Duodenal mucosa (tissue), 2 donors: Measurements from ENCODE around the gene ZBTB20.

ENCODE experiments used
- H3K27ac ChIP-seq: one replicate; pipeline ENCODE4 v1.7.0; 2013; ENCODE audit warnings: low read depth, low read length
- H3K27me3 ChIP-seq, 2 donors: one replicate each; pipeline ENCODE4 v1.7.0; 2013; ENCODE audit warnings: low read length in 2 of 2, control low read depth in 1 of 2; ENCODE audit not compliant: insufficient read depth in 2 of 2, control insufficient read depth in 1 of 2
- H3K36me3 ChIP-seq, 2 donors: one replicate each; pipeline ENCODE4 v1.7.0; 2013; ENCODE audit warnings: low read length in 2 of 2, control low read depth in 1 of 2; ENCODE audit not compliant: insufficient read depth in 2 of 2, control insufficient read depth in 1 of 2
- H3K4me1 ChIP-seq, 2 donors: one replicate each; pipeline ENCODE4 v1.7.0; 2013; ENCODE audit warnings: low read length in 2 of 2, control low read depth in 1 of 2; ENCODE audit not compliant: insufficient read depth in 2 of 2, control insufficient read depth in 1 of 2
- H3K4me3 ChIP-seq, 2 donors: one replicate each; pipeline ENCODE4 v1.7.0; 2013; ENCODE audit warnings: low read length in 2 of 2, low read depth in 1 of 2
- H3K9ac ChIP-seq, 2 donors: one replicate each; pipeline ENCODE4 v1.7.0; 2013; ENCODE audit warnings: low read length in 2 of 2, low read depth in 1 of 2
- H3K9me3 ChIP-seq, 2 donors: one replicate each; pipeline ENCODE4 v1.7.0; 2013; ENCODE audit warnings: low read length in 2 of 2, control low read depth in 1 of 2; ENCODE audit not compliant: control insufficient read depth in 1 of 2

Gene ZBTB20

GRCh38 chr3:114432310-114432709 lies 714.8 kb downstream of the ZBTB20 start:
- Histone ChIP-seq H3K4me3 (no peak overlapping the region), H3K27ac (no peak overlapping the region), H3K9me3 (no peaks in the 10 kb centered on the region), H3K27me3 (no peaks in the 10 kb centered on the region), H3K4me1 (no peaks in the 10 kb centered on the region), H3K36me3 (no peaks in the 10 kb centered on the region), H3K9ac (no peak overlapping the region)

GRCh38 chr3:114428044-114428595 lies 719.0 kb downstream of the ZBTB20 start:
- H3K27ac ChIP-seq: no peak overlapping the region
- H3K27me3 ChIP-seq: no peaks in the 10 kb centered on the region
- no peaks in the 10 kb centered on the region for H3K9me3 ChIP-seq
- H3K4me3 ChIP-seq: no peak overlapping the region
- no peak overlapping the region for H3K9ac ChIP-seq
- no peaks in the 10 kb centered on the region for H3K36me3 ChIP-seq
- H3K4me1 ChIP-seq: no peaks in the 10 kb centered on the region

- Histone ChIP-seq H3K4me1 (no peaks in the 10 kb centered on the region), H3K27ac (no peak overlapping the region), H3K9me3 (no peaks in the 10 kb centered on the region), H3K36me3 (no peaks in the 10 kb centered on the region), H3K27me3 (no peaks in the 10 kb centered on the region), H3K4me3 (no peak overlapping the region), H3K9ac (no peak overlapping the region)
Observed at GRCh38 chr3:114427285-114428043, 719.6 kb downstream of the ZBTB20 start.

GRCh38 chr3:114424337-114424736 lies 722.8 kb downstream of the ZBTB20 start:
- no peaks in the 10 kb centered on the region for H3K4me1 ChIP-seq
- no peaks in the 10 kb centered on the region for H3K9me3 ChIP-seq
- H3K9ac ChIP-seq: no peak overlapping the region
- no peaks in the 10 kb centered on the region for H3K36me3 ChIP-seq
- H3K27ac ChIP-seq: no peak overlapping the region
- H3K4me3 ChIP-seq: no peak overlapping the region
- no peaks in the 10 kb centered on the region for H3K27me3 ChIP-seq

- no peaks in the 10 kb centered on the region for H3K9me3 ChIP-seq
- H3K9ac ChIP-seq: no peak overlapping the region
- H3K4me1 ChIP-seq: no peaks in the 10 kb centered on the region
- H3K27me3 ChIP-seq: no peaks in the 10 kb centered on the region
- no peaks in the 10 kb centered on the region for H3K36me3 ChIP-seq
- no peak overlapping the region for H3K27ac ChIP-seq
- H3K4me3 ChIP-seq: no peak overlapping the region
Observed at GRCh38 chr3:114421204-114421603, 725.9 kb downstream of the ZBTB20 start.

DNA sequence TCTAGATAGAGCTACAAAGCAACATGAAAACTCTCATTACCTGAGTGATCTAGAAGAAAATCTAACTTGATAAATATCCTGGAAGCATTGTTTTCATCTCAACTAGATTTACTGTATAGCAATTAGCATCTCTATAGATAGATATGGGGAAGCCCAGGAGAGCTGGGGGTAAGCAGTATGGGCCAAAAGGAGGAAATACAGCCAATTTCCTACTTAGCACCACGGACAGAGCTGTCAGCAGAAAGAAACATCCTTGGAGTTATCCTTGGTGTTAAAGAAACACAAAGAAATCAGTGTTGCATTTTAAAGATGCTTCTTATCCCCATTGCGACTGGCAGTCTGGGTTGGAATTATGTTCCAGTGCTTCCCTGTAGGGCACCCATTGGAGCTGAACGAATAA lies 727.0 kb downstream of the ZBTB20 start:
- H3K4me3 ChIP-seq: no peak overlapping the region
- no peak overlapping the region for H3K9ac ChIP-seq
- H3K27ac ChIP-seq: no peak overlapping the region
- no peaks in the 10 kb centered on the region for H3K9me3 ChIP-seq
- H3K36me3 ChIP-seq: no peaks in the 10 kb centered on the region
- no peaks in the 10 kb centered on the region for H3K4me1 ChIP-seq
- no peaks in the 10 kb centered on the region for H3K27me3 ChIP-seq

- Histone ChIP-seq H3K9ac (no peak overlapping the region), H3K4me3 (no peak overlapping the region), H3K27ac (no peak overlapping the region), H3K36me3 (no peaks in the 10 kb centered on the region), H3K4me1 (no peaks in the 10 kb centered on the region), H3K27me3 (no peaks in the 10 kb centered on the region), H3K9me3 (no peaks in the 10 kb centered on the region)
Observed at GRCh38 chr3:114418724-114419543, 728.2 kb downstream of the ZBTB20 start.

GRCh38 chr3:114418107-114418506 lies 729.0 kb downstream of the ZBTB20 start:
- Histone ChIP-seq H3K36me3 (no peaks in the 10 kb centered on the region), H3K9me3 (no peaks in the 10 kb centered on the region), H3K9ac (no peak overlapping the region), H3K27me3 (no peaks in the 10 kb centered on the region), H3K4me1 (no peaks in the 10 kb centered on the region), H3K4me3 (no peak overlapping the region), H3K27ac (no peak overlapping the region)

DNA sequence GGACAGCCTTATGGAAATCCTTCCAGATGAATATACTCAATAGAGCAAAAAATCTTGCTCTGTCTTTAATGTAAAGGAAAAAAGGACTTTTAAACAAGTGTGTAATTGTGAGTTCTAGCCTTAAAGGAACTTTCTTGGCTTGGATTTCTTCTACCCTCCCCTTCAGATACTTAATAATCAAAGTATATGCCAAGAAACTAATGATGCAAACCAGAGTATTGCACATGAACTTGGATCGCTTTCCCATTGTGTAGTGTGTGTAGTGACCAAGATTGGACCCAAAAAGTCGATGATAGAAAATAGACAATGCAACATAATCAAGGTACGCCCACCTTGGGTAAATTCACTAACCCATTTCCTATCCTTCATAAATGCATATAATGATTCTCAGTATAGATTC lies 729.4 kb downstream of the ZBTB20 start:
- peaks cover 0 to 2% of the 10 kb centered on the region in 2 donors for H3K4me1 ChIP-seq
- no peak overlapping the region for H3K4me3 ChIP-seq
- H3K36me3 ChIP-seq: no peaks in the 10 kb centered on the region
- no peaks in the 10 kb centered on the region for H3K27me3 ChIP-seq
- no peak overlapping the region for H3K27ac ChIP-seq
- no peak overlapping the region for H3K9ac ChIP-seq
- no peaks in the 10 kb centered on the region for H3K9me3 ChIP-seq

DNA sequence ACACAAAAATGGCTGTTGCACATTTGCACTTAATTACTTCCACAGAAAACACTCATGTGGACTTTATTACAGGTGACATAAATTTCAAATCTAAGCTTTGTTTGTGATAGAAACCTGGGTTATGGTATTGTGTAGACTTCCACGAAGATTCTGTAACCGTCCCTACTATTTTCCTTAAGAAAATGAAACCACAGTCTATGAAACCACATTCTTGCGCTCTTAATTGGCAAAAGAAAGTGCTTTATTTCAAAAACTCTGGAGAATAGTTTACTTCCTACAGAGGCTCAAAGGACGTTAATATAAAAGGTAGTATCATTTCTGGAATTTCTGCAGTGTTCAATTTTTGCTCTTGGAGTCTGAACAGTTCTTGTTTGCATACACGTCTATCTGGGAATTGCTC lies 729.8 kb downstream of the ZBTB20 start:
- H3K36me3 ChIP-seq: no peaks in the 10 kb centered on the region
- H3K9ac ChIP-seq: no peak overlapping the region
- H3K27me3 ChIP-seq: no peaks in the 10 kb centered on the region
- no peaks in the 10 kb centered on the region for H3K9me3 ChIP-seq
- no peak overlapping the region for H3K4me3 ChIP-seq
- H3K4me1 ChIP-seq: peaks cover 0 to 6% of the 10 kb centered on the region in 2 donors
- no peak overlapping the region for H3K27ac ChIP-seq
